ENCODE data around the gene TTI1.
"Not testable (repeated sequence)": the region's sequence is repeated elsewhere in the genome, so short reads cannot be mapped to it uniquely, and the experiment has no call there.

Gene TTI1

DNA sequence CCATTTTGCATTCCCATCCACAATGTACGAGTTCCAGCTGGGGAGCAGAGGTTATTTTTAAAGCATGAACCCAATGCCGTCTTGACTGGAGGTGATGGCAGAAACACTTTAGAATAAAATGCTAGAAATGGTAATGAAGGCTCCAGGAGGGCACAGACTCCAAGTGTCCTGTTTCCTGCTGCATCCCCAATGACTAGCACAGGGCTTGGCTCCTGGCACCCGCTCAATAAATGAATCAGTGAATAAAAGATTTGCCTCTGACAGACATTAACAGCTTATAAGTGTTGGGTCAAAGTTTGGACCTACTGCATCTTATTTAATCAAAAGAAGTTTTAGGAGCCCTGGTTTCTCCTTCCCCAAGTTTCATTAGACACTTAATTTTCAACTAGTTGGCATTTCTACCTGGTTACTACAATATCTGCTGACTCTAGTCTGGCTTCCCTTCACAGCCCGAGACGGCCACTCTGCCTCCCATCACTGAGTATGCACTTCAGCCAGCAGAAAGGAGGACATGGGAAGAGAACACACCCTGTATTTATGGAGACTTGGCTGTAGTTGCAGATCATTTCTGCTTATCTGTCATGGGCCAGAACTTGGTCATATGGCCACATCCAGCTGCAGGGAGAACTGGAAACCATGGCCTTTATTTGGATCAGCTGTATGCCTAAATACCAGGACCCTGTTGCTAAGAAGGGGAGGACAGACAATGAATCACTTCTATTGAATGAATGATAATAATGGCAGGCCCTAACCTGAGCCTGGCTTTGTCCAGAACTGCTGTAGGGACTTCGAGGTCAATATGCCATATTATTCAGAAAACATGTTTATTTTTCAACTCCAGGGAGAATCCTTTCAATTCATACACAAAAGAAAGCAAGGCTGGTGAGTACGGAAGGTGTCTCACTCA is 63.1 kb downstream of the TTI1 start:
- no peak for DNase-seq (ENCODE audit: low read depth, low spot score)

DNA sequence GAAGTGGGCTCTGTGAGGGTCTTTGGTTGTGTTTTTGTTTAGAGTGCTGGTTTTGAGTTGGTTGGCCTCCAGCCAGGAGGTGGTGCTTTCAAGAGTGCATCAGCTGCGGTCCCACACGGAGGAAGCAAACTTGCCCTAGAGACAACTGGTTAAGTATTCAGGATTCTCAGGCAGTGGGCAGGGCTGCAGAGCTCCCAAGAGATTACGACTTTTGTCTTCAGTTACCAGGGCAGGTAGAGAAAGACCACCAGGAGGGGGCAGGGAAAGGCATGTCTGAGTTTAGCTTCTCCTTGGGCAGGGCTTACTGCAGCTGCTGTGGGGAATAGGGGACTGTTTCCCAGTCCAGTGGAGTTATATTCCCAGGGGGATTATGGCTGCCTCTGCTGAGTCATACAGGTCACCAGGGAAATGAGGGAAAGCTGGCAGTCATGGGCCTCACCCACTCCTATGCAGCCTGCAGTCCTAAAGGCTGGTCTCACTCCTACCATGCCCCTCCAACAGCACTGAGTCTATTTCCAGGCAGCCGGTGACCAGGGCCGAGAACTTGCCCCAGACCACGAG is 64.3 kb downstream of the TTI1 start:
- DNase-seq (ENCODE audit: low read depth, low spot score) = peak; percentile 29

DNA sequence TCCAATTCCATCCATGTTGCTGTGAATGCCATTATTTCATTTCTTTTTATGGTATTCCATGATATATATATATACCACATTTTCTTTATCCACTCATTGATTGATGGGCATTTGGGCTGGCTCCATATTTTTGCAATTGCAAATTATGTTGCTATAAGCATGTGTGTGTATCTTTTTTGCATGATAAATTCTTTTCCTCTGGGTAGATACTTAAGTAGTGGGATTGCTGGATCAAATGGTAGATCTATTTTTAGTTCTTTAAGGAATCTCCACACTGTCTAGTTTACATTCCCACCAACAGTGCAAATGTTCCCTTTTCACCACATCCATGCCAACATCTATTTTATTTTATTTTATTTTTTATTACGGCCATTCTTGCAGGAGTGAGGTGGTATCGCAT is 69.8 kb downstream of the TTI1 start:
- DNase-seq (ENCODE audit: low read depth, low spot score) = not testable (repeated sequence)

DNA sequence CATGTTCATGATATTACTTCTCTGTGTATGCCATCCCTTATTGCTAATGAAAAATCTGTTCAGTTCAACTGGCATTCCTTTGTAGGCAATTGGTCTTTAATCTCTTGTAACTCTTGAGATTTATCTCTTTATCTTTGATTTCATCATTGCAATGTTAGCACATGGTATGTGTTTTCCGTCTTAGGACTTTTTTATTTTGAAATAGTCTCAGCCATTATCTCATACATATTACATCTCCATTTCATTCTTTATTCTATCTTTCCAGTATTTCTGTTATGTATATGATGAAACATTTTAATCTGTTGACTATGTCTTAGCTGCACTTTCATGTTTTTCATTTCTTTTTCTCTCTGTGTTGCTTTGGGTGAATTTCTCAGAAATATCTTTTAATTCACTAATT is 72.2 kb downstream of the TTI1 start:
- DNase-seq (ENCODE audit: low read depth, low spot score) = no peak

DNA sequence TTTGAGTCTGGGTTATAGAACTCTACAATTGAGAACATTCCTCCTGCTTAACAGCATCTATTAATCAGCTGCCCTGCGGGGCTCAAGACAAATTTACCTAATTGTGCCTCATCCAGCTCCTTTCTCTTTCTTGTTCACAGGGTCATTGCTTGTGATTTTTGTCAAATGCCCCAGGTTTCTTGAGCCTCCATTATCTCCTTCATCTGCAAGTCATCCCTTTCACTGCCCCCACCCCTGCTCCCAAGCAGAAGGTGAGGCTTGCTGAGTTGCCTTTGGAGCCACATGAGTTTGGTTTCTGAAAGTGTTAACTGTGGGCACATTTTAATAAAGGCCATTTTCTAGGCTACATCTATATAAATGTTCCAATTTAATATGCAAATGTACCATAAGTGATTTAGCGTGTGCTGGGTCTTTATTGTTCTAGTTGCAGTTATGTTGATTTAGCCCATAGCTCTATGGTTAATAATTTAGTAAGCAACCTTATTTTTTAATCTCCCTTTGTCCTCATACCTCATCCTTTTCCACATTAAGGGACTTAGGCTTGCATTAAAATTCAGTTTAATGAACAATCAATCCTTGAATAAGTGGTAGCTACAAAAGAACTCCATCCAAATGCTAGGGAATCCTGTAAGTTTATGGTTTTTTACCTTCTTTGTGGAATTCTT is 74.3 kb downstream of the TTI1 start:
- DNase-seq (ENCODE audit: low read depth, low spot score) = no peak

DNA sequence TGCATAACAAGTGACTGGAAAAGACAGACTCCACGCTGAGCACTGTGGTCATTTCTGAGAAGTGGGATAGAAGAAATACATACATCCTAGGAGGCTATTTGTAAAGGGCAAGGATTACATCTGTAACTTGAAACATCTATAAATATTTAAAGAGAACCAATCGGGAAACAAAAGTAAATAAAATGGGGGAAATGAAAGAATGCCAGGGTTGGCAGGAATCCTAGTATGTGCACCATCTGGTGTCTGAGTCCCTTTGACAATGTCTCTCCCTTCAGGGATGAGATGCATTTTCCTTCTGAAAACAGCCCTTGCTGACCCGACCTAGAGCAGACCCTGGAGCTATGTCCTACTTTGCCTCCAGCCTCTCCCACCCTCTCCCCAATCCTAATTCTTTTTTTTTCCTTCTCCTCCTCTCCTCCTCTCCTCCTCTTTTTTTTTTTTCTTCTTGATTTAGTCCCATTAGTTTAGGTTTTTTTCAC is 77.1 kb downstream of the TTI1 start:
- no peak for DNase-seq (ENCODE audit: low read depth, low spot score)

DNA sequence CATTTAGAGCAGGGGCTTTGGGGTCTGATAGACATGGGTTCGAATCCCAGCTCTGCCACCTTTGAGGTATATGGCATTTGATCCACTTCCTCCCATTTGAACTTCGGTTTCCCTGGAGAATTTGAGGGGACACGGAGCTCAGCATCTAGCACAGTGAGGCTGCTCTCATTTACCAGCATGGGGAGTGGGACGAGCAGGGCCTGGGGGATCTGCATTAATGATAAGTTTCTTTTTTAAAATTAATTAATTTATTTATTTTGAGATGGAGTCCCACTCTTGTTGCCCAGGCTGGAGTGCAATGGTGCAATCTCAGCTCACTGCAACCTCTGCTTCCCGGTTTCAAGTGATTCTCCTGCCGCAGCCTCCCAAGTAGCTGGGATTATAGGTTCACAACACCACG is 77.7 kb downstream of the TTI1 start:
- no peak for DNase-seq (ENCODE audit: low read depth, low spot score)

DNA sequence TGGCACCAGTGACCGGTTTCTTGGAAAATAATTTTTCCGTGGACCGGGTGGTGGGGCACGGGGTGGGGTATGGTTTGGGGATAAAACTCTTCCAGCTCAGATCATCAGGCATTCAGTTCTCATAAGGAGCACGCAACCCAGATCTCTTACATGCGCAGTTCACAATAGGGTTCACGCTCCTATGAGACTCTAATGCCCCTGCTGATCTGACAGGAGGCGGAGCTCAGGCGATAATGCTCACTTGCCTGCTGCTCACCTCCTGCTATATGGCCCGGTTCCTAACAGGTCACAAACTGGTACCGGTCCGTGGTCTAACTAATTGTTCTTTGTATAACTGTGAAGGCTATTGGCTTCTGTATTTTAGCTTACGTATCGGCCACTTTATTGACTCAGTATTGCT is 78.6 kb downstream of the TTI1 start:
- DNase-seq (ENCODE audit: low read depth, low spot score) = no peak

DNA sequence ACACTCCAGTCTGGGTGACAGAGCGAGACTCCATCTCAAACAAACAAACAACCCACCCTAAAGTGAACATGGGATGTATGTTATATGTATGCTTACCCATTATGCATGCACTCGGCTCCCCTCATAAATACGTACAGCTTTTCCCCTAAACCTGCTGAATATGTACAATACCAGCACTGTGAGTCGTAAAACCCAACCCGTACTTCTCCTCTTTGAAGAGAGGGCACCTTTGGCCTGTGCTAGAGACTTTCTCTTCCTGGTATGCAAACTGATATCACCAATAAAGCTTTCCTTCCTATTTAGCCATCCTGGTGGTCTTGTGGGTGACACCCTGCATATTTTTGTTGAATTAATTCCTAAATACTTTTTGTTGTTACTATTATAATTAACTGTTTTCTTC is 79.1 kb downstream of the TTI1 start:
- DNase-seq (ENCODE audit: low read depth, low spot score) = no peak

DNA sequence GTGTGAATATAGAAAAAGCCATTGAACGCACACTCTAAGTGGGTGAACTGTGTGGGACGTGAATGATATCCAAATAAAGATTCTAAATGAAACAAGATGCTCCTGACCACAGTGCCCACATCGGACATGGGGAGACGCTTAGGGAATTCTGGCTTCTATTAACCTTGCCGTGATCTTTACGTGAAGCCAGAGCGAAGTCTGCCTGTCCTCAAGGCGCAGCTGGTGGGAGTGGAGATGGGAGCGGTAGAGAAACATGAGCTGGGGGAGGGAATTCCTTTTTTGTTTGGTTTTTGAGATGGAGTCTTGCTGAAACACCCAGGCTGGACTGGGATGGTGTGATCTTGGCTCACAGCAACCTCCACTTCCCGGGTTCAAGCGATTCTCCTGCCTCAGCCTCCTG is 84.3 kb downstream of the TTI1 start:
- DNase-seq (ENCODE audit: low read depth, low spot score) = no peak

DNA sequence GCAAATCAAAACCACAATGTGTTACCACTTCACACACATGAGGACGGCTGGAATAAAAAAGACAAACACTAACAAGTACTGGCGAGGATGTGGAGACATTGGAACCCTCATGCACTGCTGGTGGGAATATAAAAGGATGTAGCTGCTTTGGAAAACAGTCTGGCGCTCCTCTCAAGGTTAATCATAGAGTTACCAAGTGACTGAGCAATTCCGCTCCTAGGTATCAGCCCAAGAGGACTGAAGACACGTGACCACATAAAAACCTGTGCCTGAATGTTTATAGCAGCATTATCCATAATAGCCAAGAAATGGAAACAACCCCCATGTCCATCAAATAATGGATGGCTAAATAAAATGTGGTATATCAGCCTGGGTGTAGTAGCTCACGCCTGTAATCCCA is 85.3 kb downstream of the TTI1 start:
- no peak for DNase-seq (ENCODE audit: low read depth, low spot score)

DNA sequence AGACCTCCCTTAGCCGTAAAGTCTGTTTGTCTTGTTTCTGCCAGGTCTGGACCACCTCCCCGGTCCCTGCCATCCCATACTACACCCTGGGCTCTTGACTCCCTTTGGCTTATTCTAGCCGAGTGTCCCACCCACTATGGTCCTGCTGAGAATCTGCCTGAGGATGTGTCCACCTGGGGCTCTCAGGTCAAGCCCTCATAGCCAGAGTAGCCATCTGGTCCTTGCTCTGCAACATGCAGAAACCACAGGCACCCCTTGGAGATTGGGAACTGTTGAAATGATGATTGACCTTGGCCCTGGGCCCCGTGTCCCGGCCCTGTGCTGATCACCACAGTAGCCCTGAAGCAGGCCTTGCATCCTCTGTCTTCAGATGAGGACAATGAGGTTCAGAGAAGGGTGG is 86.3 kb downstream of the TTI1 start:
- no peak for DNase-seq (ENCODE audit: low read depth, low spot score)

DNA sequence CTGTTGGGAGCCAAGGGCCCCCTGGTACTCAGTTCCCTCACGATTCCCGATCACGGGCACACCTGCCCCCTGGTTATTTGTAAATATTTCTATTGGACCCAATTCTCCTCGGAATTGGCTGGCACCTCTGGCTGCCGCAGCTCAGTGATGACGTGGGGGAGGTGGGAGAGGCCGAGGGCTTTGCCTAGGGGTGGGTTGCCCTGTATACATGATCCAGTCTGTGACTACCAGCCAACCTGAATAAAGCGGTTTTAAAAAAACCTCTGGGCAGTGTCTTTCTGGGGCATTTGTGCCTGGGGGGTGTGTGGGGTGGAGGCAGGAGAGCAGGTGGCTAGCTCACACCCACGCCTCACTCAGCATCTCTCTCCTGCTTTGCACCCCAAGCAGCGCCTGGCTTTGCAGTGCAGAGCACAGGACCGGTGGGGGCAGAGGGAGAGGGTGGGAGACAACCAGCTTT is 88.1 kb downstream of the TTI1 start:
- DNase-seq (ENCODE audit: low read depth, low spot score) = no peak

DNA sequence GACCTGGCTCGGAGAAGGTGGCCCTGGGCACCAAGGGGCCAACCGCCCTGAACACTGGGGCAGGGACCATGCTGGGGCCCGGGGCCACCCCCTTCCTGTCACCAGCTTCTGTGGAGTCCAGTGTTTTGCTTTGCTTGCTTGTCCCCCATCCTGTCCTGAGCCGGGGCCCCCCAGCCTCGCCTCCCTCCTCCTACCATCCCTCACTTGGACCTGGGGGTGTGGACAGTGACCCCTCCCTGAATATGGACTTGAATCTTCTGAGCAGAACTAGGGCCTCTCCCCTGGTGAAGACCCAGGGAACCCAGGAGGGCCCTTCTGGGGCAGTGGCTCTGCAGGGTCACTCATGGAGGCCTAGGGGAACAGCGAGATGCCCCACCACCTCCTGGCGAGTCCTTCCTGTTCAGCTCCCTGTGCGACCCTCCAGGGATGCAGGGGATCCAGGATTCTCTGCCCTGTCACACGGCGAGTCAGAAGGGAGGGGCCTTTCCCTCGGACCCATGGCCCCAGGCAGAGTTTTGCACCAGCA is 88.7 kb downstream of the TTI1 start:
- DNase-seq (ENCODE audit: low read depth, low spot score) = no peak

DNA sequence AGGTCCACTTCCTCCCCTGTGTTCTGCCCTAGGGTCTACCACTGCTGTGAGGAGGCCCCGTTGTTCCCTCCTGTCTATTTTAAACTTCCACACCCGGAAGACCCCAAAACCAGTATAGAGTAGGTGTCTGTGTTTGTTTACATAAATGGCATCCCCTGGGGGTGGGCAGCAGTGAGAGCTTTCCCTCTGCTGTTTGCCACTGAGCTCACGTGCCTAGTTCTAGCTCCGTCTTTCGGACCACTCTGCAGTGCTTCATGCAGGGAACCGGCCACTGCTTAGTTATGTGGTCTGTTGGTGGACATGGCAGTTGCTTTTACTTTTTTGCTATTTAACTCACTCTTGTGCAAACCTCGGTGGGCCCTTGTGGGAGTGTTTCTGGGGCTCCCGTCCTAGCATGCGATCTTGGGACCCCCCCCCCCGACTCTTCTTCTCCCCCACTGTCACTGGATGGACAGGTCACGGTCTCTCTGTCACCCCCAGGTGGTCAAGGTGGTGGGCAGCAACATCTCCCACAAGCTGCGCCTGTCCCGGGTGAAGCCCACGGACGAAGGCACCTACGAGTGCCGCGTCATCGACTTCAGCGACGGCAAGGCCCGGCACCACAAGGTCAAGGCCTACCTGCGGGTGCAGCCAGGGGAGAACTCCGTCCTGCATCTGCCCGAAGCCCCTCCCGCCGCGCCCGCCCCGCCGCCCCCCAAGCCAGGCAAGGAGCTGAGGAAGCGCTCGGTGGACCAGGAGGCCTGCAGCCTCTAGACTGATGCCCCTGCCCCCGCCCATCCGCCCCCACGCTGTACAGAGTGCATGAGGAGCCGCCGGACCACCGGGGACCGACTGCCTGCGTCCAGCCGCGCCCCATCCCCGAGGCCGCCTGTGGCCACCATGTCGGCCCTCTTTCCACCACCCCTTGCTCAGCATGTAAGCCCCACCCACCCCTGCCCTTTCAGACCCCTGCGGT is 89.5 kb downstream of the TTI1 start:
- DNase-seq (ENCODE audit: low read depth, low spot score) = no peak

DNA sequence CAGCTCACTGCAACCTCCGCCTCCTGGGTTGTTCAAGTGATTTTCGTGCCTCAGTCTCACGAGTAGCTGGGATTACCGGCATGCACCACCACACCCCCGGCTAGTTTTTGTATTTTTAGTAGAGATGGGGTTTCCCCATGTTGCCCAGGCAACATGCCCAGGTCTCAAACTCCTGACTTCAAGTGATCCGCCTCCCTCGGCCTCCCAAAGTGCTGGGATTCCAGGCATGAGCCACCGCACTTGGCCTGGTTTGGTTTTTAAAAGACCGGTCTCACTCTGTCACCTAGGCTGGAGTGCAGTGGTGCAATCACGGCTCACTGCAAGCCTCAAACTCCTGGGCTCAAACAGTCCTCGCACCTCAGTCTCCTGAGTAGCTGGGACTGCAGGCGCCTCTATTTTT is 90.2 kb downstream of the TTI1 start:
- no peak for DNase-seq (ENCODE audit: low read depth, low spot score)

DNA sequence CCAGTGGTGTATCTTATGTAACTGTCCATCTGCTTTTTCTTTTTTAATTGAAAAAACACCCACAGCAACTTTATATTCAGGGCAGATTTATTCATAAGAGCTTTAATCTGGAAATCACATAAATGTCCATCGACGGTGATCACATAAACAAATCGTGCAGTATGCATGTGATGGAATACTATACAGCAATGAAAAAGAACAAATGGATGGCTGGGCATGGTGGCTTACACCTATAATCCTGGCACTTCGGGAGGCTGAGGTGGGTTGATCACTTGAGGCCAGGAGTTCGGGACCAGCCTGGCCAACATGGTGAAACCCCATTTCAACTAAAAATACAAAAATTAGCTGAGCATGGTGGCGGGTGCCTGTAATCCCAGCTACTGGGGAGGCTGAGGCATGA is 91.3 kb downstream of the TTI1 start:
- DNase-seq (ENCODE audit: low read depth, low spot score) = no peak

DNA sequence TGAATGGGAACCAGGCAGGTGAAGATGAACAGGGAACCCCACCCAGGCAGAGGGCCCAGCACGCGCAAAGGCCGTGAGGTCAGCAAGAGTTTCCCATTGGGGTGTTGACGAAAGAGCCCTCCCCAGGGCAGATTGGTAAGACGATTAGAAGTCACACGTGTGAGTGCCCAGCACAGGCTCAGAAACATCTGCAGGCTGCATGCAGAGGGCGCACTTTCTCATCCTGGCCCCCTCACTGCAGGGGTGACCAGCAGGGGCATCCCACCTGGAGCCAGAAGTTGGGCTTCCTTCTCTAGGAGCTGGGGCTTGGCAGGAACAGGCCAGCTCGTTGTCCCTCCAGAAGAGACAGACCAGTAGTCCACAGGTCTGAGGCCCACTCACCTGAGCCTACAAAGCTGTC is 91.9 kb downstream of the TTI1 start:
- no peak for DNase-seq (ENCODE audit: low read depth, low spot score)

DNA sequence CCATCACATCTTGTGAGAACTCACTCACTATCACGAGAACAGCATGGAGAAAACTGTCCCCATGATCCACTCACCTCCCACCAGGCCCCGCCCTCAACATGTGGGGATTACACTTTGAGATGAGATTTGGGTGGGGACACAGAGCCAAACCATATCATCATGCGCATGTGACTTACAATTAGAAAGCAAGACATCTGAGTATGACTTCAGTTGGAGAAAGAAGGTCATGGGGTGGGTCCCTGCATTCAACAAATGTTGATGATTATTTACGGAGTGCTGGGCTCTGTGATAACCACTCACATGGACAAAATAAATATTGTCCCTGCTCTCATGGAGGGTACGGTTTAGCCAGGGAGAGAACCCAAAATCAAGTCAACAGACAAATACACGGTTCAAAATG is 92.4 kb downstream of the TTI1 start:
- no peak for DNase-seq (ENCODE audit: low read depth, low spot score)

DNA sequence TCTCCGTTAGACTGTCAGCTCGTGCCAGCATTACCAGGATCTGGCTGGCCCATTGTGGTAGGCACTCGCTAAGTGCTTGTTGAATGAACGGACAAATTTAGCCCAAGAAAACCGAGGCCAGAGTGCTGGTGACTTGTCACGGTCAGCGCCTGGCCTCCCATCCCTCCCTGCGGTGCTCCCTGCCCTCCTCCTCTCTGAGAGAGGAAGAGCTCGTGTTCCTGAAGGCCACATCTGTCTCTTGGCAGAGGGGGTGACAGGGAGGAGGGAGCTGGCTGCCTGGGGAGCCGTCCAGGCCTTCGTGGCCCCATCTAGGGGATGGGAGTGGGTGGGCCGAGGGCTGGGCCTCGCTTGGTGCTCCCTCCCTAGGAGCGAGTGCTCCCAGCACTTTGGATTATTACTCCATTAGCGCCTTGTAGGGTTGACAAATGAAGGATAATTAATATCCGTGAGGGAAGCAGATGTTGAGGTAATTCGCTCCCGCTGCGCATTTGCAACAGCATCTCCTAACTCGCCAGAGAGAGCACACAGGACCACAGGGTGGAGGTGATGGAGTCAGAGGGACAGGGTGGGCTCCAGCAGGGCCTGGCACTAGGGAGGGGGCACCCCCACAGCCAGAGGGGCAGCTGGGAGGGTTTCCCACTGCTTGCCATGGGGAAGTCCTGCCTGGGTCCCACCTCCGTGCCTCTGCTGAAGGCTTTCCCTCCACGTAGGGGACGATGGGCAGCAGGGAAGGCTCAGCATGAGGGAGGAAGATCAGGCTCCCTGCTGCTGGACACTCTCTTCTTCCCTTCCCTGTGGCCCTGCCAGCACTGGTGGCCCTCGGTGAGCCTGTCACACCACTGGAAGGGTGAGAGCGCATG is 93.3 kb downstream of the TTI1 start:
- DNase-seq (ENCODE audit: low read depth, low spot score) = no peak
